H1 (cell line): ENCODE results near the gene SLC26A1. TPM values are rescaled to one million over a fixed set of nuclear protein-coding genes. Genes with fewer than 3 reads are reported as not detected.

Experiments
- CTCF ChIA-PET: fragments of 300-600 bp; sonication (Branson Sonifier 250); formaldehyde crosslinking; loops from one replicate; lab custom pipeline; 2021; ENCODE audit not compliant: partially characterized antibody; lab: Charles Lee
- POLR2A ChIA-PET: fragments of 300-600 bp; sonication (Branson Sonifier 250); formaldehyde crosslinking; loops from one replicate; lab custom pipeline; 2021; ENCODE audit warnings: inconsistent platforms; ENCODE audit not compliant: partially characterized antibody; lab: Charles Lee
- DNase-seq, 2 experiments: peaks; one replicate each; pipeline versions ENCODE4 v3.0.0 to v3.0.0-alpha.2; 2010 to 2022; ENCODE audit warnings: low spot score in 2 of 2, low read depth in 1 of 2, mixed read lengths in 1 of 2
- FAIRE-seq: peaks from 2 replicates; lab custom pipeline; 2011; peaks lifted over from hg19 to GRCh38; lab: Jason Lieb, UNC
- H2AFZ ChIP-seq: 2 replicates; pipeline ENCODE4 v1.8.1; 2012; ENCODE audit warnings: low read length, inconsistent platforms
- H2AK5ac ChIP-seq: 2 replicates; pipeline ENCODE4 v1.6.1; 2013; ENCODE audit warnings: low read depth, low read length
- H2BK120ac ChIP-seq: replicated peaks from 2 replicates; pipeline ENCODE3; 2013; ENCODE audit warnings: low read depth, low read length, inconsistent platforms
- H2BK12ac ChIP-seq: 2 replicates; pipeline ENCODE4 v1.6.1; 2013; ENCODE audit warnings: low read depth, low read length
- H2BK15ac ChIP-seq: 2 replicates; pipeline ENCODE4 v1.6.1; 2013; ENCODE audit warnings: low read length
- H2BK20ac ChIP-seq: 2 replicates; pipeline ENCODE4 v1.6.1; 2013; ENCODE audit warnings: low read length
- H2BK5ac ChIP-seq: 2 replicates; pipeline ENCODE4 v1.6.1; 2013; ENCODE audit warnings: low read depth, low read length
- H3K14ac ChIP-seq: 2 replicates; pipeline ENCODE4 v1.6.1; 2013; ENCODE audit warnings: inconsistent platforms; ENCODE audit not compliant: insufficient read length
- H3K18ac ChIP-seq: 2 replicates; pipeline ENCODE4 v1.6.1; 2013; ENCODE audit warnings: low read length; ENCODE audit errors: extremely low read depth
- H3K23ac ChIP-seq: 2 replicates; pipeline ENCODE4 v1.6.1; 2013; ENCODE audit warnings: inconsistent platforms; ENCODE audit not compliant: insufficient read length
- H3K23me2 ChIP-seq: 2 replicates; pipeline ENCODE4 v1.6.1; 2013; ENCODE audit warnings: low read depth, low read length
- H3K27ac ChIP-seq: 2 replicates; pipeline ENCODE4 v1.6.1; 2011; ENCODE audit warnings: low read depth, low read length, inconsistent platforms
- H3K27me3 ChIP-seq, 4 experiments: replicated peaks in 1 of 4; 1 replicate in 1 of 4; 2 replicates in 3 of 4; pipeline versions ENCODE4 v1.6.1 to v1.8.1; 2011 to 2013; ENCODE audit warnings: low read length in 3 of 4, mild to moderate bottlenecking in 3 of 4, inconsistent platforms in 2 of 4, mixed read lengths in 2 of 4, moderate library complexity in 1 of 4; ENCODE audit not compliant: control insufficient read depth in 3 of 4, insufficient read depth in 3 of 4; ENCODE audit errors: extremely low read depth in 1 of 4
- H3K36me3 ChIP-seq, 4 experiments: 2 replicates each; pipeline versions ENCODE4 v1.6.1 to v1.8.1; 2011 to 2013; ENCODE audit warnings: mild to moderate bottlenecking in 4 of 4, low read length in 3 of 4, moderate library complexity in 2 of 4, control low read depth in 1 of 4, inconsistent platforms in 1 of 4; ENCODE audit not compliant: insufficient read depth in 4 of 4, control insufficient read depth in 2 of 4
- H3K4ac ChIP-seq: replicated peaks from 2 replicates; pipeline ENCODE3; 2013; ENCODE audit warnings: low read length, low read depth, mixed read lengths, inconsistent platforms; ENCODE audit not compliant: insufficient read length
- H3K4me1 ChIP-seq, 4 experiments: replicated peaks in 1 of 4; 1 replicate in 1 of 4; 2 replicates in 3 of 4; pipeline versions ENCODE4 v1.6.1 to v1.8.1; 2011 to 2013; ENCODE audit warnings: low read length in 3 of 4, inconsistent platforms in 2 of 4, mixed read lengths in 1 of 4; ENCODE audit not compliant: insufficient read depth in 4 of 4, control insufficient read depth in 3 of 4
- H3K4me2 ChIP-seq, 2 experiments: 2 replicates each; pipeline versions ENCODE4 v1.6.1 to v1.8.1; 2011 to 2013; ENCODE audit warnings: low read depth in 2 of 2, low read length in 2 of 2, control low read depth in 1 of 2, inconsistent platforms in 1 of 2, mild to moderate bottlenecking in 1 of 2; ENCODE audit not compliant: insufficient read depth in 1 of 2
- H3K4me3 ChIP-seq, 4 experiments: fragments of 200-600, 300-600 bp in 1 of 4; sonication (generic), shearing (Covaris generic), sonication (Bioruptor Twin) in 1 of 4; 2 replicates each; pipeline versions ENCODE4 v1.5.1 to v1.8.1; 2011 to 2016; ENCODE audit warnings: low read length in 4 of 4, low read depth in 3 of 4, control low read depth in 2 of 4, inconsistent platforms in 2 of 4, mild to moderate bottlenecking in 2 of 4, mixed read lengths in 1 of 4, moderate library complexity in 1 of 4; ENCODE audit not compliant: insufficient read depth in 2 of 4; ENCODE audit errors: extremely low read depth in 1 of 4
- H3K56ac ChIP-seq: replicated peaks from 2 replicates; pipeline ENCODE3; 2013; ENCODE audit warnings: low read depth, mild to moderate bottlenecking, mixed read lengths, low read length, inconsistent platforms; ENCODE audit not compliant: insufficient read length
- H3K79me1 ChIP-seq: 2 replicates; pipeline ENCODE4 v1.6.1; 2013; ENCODE audit warnings: low read depth, low read length, control low read depth
- H3K79me2 ChIP-seq, 2 experiments: 2 replicates each; pipeline versions ENCODE4 v1.6.1 to v1.8.1; 2012 to 2013; ENCODE audit warnings: low read length in 2 of 2, mild to moderate bottlenecking in 2 of 2, inconsistent platforms in 1 of 2; ENCODE audit not compliant: insufficient read depth in 2 of 2, control insufficient read depth in 1 of 2
- H3K9ac ChIP-seq, 4 experiments: replicated peaks in 1 of 4; 1 replicate in 1 of 4; 2 replicates in 3 of 4; pipeline versions ENCODE4 v1.6.1 to v1.8.1; 2011 to 2013; ENCODE audit warnings: low read depth in 3 of 4, low read length in 3 of 4, control low read depth in 2 of 4, mild to moderate bottlenecking in 2 of 4, moderate library complexity in 2 of 4, inconsistent platforms in 1 of 4; ENCODE audit errors: extremely low read depth in 1 of 4
- H3K9me3 ChIP-seq, 2 experiments: 2 replicates each; pipeline versions ENCODE4 v1.6.1 to v1.8.1; 2012 to 2013; ENCODE audit warnings: mild to moderate bottlenecking in 2 of 2, moderate library complexity in 2 of 2, control low read depth in 1 of 2, inconsistent platforms in 1 of 2, low read depth in 1 of 2, low read length in 1 of 2, mixed read lengths in 1 of 2; ENCODE audit not compliant: insufficient read depth in 2 of 2
- H4K20me1 ChIP-seq, 2 experiments: replicated peaks in 1 of 2; 2 replicates each; pipeline versions ENCODE3 to v1.8.1; 2011 to 2013; ENCODE audit warnings: inconsistent platforms in 2 of 2, low read length in 2 of 2, mild to moderate bottlenecking in 1 of 2; ENCODE audit not compliant: insufficient read depth in 2 of 2, control insufficient read depth in 1 of 2
- H4K5ac ChIP-seq: 2 replicates; pipeline ENCODE4 v1.6.1; 2013; ENCODE audit warnings: low read length, low read depth, mixed read lengths, inconsistent platforms; ENCODE audit not compliant: insufficient read length
- H4K8ac ChIP-seq: 2 replicates; pipeline ENCODE4 v1.8.0; 2013; ENCODE audit warnings: mild to moderate bottlenecking, moderate library complexity, low read length, inconsistent platforms; ENCODE audit not compliant: insufficient read depth; ENCODE audit errors: extremely low read depth
- H4K91ac ChIP-seq: replicated peaks from 2 replicates; pipeline ENCODE3; 2013; ENCODE audit warnings: low read length, mixed read lengths, inconsistent platforms; ENCODE audit not compliant: insufficient read length
- CTBP2 ChIP-seq: IDR thresholded peaks from 2 replicates; pipeline ENCODE4 v1.7.0; 2011; ENCODE audit warnings: borderline replicate concordance, mild to moderate bottlenecking, moderate library complexity, mixed read lengths, low read length; ENCODE audit not compliant: insufficient read depth, insufficient read length
- GTF2F1 ChIP-seq: IDR thresholded peaks from 2 replicates; pipeline ENCODE4 v1.6.1; 2012; ENCODE audit warnings: low read depth, low read length, improper control_type of control experiment, borderline replicate concordance
- HDAC2 ChIP-seq, 2 experiments: fragments of 300-600 bp in 1 of 2; sonication (generic) in 1 of 2; IDR thresholded peaks; 2 replicates each; pipeline ENCODE4 v1.6.1; 2011 to 2012; ENCODE audit warnings: low read depth in 2 of 2, low read length in 2 of 2, mild to moderate bottlenecking in 2 of 2, moderate library complexity in 2 of 2, borderline replicate concordance in 1 of 2, inconsistent platforms in 1 of 2
- KDM5A ChIP-seq: fragments of 200-600 bp; IDR thresholded peaks from 2 replicates; pipeline ENCODE4 v1.7.1; 2012; ENCODE audit warnings: mild to moderate bottlenecking, low read length, inconsistent platforms, mixed read lengths
- SIRT6 ChIP-seq: IDR thresholded peaks from one replicate; pipeline ENCODE4 v1.7.1; 2012; ENCODE audit warnings: low read length, inconsistent platforms
- SP2 ChIP-seq: IDR thresholded peaks from 2 replicates; pipeline ENCODE4 v1.6.1; 2012; ENCODE audit warnings: mild to moderate bottlenecking, low read length, inconsistent platforms
- WGBS, 2 experiments: shearing (Covaris generic) in 1 of 2; methylation state at CpG; one replicate each; pipeline versions ENCODE4 v1.1.6 to v1.1.7; 2013 to 2015; ENCODE audit warnings: low lambda C conversion rate in 2 of 2, mixed read lengths in 2 of 2, inconsistent platforms in 1 of 2, low coverage in 1 of 2, missing lambda C conversion rate in 1 of 2; ENCODE audit not compliant: insufficient replicate concordance in 2 of 2, insufficient coverage in 1 of 2, insufficient read length in 1 of 2; ENCODE audit errors: extremely low coverage in 1 of 2, missing lambda C conversion rate in 1 of 2; 5-methylcytosine and 5-hydroxymethylcytosine counted together
- polyA plus RNA-seq, 7 experiments: library from polyadenylated mRNA; depleted of rRNA in 3 of 7; stranded (reverse) in 5 of 7; unstranded in 2 of 7; fragments of >200 nt in 5 of 7; fragments of 200-250 nt in 2 of 7; gene quantifications; 1 replicate in 5 of 7; 2 replicates in 1 of 7; 4 replicates in 1 of 7; pipeline versions ENCODE4 v1.2.1 to v1.2.3, GENCODE V29; 2011 to 2013; ENCODE audit warnings: missing spikeins in 2 of 7, mixed read lengths in 2 of 7
- total RNA-seq: library from RNA; stranded (reverse); fragmentation: NEBNext Ultra II Directional; extraction: Animal tissue kit (Norgen Biotek cat#: 25700); gene quantifications from 2 replicates; pipeline ENCODE4 v1.2.1, GENCODE V29; 2021

Gene SLC26A1
- total and polyA plus RNA-seq, 2 of the 8 experiments (the other 6 are each of a cell fraction or from before 2014, with no cell fraction given), result 0.11 TPM; not detected in 1

DNA sequence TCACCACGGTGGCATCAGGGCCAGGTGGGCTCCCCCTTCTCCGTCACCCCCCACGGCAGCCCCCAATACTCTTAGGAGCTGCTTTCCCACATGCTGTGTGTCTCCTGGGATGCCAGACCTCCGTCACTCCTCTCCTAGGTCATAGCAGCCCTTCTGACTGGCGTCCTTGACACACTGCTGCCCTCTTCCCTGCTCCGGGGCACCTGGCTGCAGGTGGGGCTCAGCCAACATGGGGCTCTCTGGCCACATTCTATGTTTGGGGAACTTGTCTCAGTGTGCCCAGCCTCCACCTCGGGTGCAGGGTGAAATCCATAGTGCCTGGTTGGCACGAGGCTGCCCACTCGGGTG is 47.1 kb downstream of the SLC26A1 start:
- FAIRE-seq, result no peak
- no peak for TF ChIP-seq SIRT6
- no peak for TF ChIP-seq CTBP2
- TF ChIP-seq GTF2F1, result no peak
- no peak for TF ChIP-seq KDM5A
- no peak for TF ChIP-seq SP2
- no peak for TF ChIP-seq HDAC2 (IDR thresholded peaks at IDR 0.05; ENCODE audit: borderline replicate concordance in 1 of 2, low read depth in 2 of 2, low read length in 2 of 2)

More for the DNA sequence above, 47.1 kb downstream of the SLC26A1 start:
- Histone ChIP-seq H3K4me1 (peaks cover 3 to 10% (median 8%) of the 10 kb centered on the region in 4 experiments), H3K4me2 (peak overlapping the region; percentile 69 to 83; a peak in 3 of 4 replicates), H3K9ac (no peak overlapping the region), H3K36me3 (no peaks in the 10 kb centered on the region), H4K8ac (no peak overlapping the region), H3K4me3 (0 out of 8 replicates have a peak overlapping the region, but pooled peaks of 1 of the 4 experiments have one; percentile 51), H3K23me2 (peaks cover 6% of the 10 kb centered on the region; the same call in 1 of the 2 replicates), H3K18ac (no peak overlapping the region; the same call in none of the 2 replicates), H3K27me3 (peaks cover 0 to 11% (median 6%) of the 10 kb centered on the region in 4 experiments; a peak in 4 of 7 replicates), H4K5ac (no peak overlapping the region), H2BK12ac (peak overlapping the region; percentile 68; the same call in 1 of the 2 replicates), H4K91ac (no peak overlapping the region), H3K79me1 (no peaks in the 10 kb centered on the region), H2AFZ (no peak overlapping the region), H2AK5ac (no peak overlapping the region), H3K23ac (no peak overlapping the region), H3K4ac (no peak overlapping the region), H4K20me1 (peaks cover 0 to 2% of the 10 kb centered on the region in 2 experiments), H2BK20ac (no peak overlapping the region), H2BK120ac (no peak overlapping the region), H2BK15ac (no peak overlapping the region; the same call in 1 of the 2 replicates), H3K27ac (no peak overlapping the region), H2BK5ac (no peak overlapping the region), H3K9me3 (no peaks in the 10 kb centered on the region), H3K56ac (no peak overlapping the region), H3K79me2 (no peaks in the 10 kb centered on the region), H3K14ac (no peak overlapping the region)
- DNase-seq, result no peak
- ChIA-PET POLR2A (interaction anchor here (1.7 kb wide), 1 partner anchor 14 kb away, joined by 4 read pairs; the partner anchor contains the start of genes GAK and TMEM175), CTCF (interaction anchor here (1.0 kb wide), 1 partner anchor 17 kb away, joined by 3 read pairs; no protein-coding TSS in a partner anchor)
- 77% methylated on average over 9 of the region's 9 CpGs; no CpG with 5 or more reads in 1 of the 2 experiments for WGBS, 2 experiments
